Measurements from ENCODE around the gene SMG5.

The SMG5 gene

GRCh38 chr1:156263288-156263655, 19.4 kb downstream of the SMG5 start:
- FAIRE-seq (no peak), DNase-seq (ENCODE audit: insufficient read length, low spot score) (no peak)
- TF ChIP-seq POLR2A (IDR thresholded peaks at IDR 0.05; ENCODE audit: low read depth, low read length) = no peak

- DNase-seq (ENCODE audit: insufficient read length, low spot score) = peak; percentile 89
- 0 out of 2 replicates have a peak, but pooled peaks have one; percentile 10 for TF ChIP-seq POLR2A (IDR thresholded peaks at IDR 0.05; ENCODE audit: low read depth, low read length)
- FAIRE-seq = no peak
Measured at GRCh38 chr1:156262461-156263287, 20.0 kb downstream of the SMG5 start.

DNA sequence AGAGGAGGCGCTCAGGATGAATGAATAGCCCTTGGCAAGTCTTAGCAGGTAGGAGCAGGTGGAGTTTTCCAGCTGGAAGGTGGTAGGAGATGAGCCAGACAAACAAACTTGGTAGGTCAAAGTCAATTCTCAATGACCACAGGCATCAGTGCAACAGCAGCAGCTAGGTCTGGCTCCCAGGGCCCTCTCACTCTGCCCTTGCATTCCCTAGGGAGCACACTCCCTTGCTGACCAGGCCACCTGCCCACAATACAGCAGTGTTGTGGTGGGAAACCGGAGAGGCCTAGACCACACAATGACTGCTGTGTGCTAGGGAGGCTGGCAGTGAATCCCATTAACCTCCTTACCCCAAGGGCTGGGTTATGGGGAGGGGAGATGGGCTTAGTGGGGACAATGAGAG, 21.7 kb downstream of the SMG5 start:
- FAIRE-seq = no peak
- DNase-seq (ENCODE audit: insufficient read length, low spot score) = no peak
- no peak for TF ChIP-seq POLR2A (IDR thresholded peaks at IDR 0.05; ENCODE audit: low read depth, low read length)

GRCh38 chr1:156259805-156260204, 22.8 kb downstream of the SMG5 start:
- no peak for FAIRE-seq
- TF ChIP-seq POLR2A (IDR thresholded peaks at IDR 0.05; ENCODE audit: low read depth, low read length) = no peak
- no peak for DNase-seq (ENCODE audit: insufficient read length, low spot score)

DNA sequence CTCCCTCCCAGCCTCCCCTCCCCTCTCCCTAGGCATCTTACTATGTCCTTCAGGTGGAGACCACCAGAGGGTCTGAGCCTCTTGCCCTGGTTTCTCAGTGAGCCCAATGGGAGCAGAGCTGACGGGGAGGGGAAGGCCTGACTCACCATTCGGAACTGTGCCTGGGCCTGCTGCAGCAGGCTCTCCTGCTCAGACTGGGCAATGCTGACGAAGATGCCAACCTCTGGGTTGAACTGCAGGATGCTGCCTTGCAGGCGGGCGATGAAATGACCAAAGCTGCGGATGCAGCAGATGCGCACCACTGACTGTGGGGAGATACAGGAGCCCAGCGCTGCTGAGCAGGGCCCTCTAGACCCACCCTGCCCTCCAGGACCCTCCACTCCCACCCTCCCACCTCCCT, 23.8 kb downstream of the SMG5 start:
- no peak for FAIRE-seq
- TF ChIP-seq POLR2A (IDR thresholded peaks at IDR 0.05; ENCODE audit: low read depth, low read length) = no peak
- DNase-seq (ENCODE audit: insufficient read length, low spot score) = no peak

GRCh38 chr1:156257711-156258110, 24.9 kb downstream of the SMG5 start:
- DNase-seq (ENCODE audit: insufficient read length, low spot score) (no peak), FAIRE-seq (no peak)

GRCh38 chr1:156253634-156254033, 29.0 kb downstream of the SMG5 start:
- no peak for DNase-seq (ENCODE audit: insufficient read length, low spot score)
- FAIRE-seq = no peak
- no peak for TF ChIP-seq POLR2A (IDR thresholded peaks at IDR 0.05; ENCODE audit: low read depth, low read length)

More at GRCh38 chr1:156257711-156258110, 24.9 kb downstream of the SMG5 start:
- no peak for TF ChIP-seq POLR2A (IDR thresholded peaks at IDR 0.05; ENCODE audit: low read depth, low read length)

- no peak for TF ChIP-seq POLR2A (IDR thresholded peaks at IDR 0.05; ENCODE audit: low read depth, low read length)
- no peak for FAIRE-seq
- no peak for DNase-seq (ENCODE audit: insufficient read length, low spot score)
Measured at GRCh38 chr1:156251527-156251926, 31.1 kb downstream of the SMG5 start.

GRCh38 chr1:156249593-156249992, 33.0 kb downstream of the SMG5 start:
- no peak for TF ChIP-seq POLR2A (IDR thresholded peaks at IDR 0.05; ENCODE audit: low read depth, low read length)
- FAIRE-seq (no peak), DNase-seq (ENCODE audit: insufficient read length, low spot score) (no peak)

DNA sequence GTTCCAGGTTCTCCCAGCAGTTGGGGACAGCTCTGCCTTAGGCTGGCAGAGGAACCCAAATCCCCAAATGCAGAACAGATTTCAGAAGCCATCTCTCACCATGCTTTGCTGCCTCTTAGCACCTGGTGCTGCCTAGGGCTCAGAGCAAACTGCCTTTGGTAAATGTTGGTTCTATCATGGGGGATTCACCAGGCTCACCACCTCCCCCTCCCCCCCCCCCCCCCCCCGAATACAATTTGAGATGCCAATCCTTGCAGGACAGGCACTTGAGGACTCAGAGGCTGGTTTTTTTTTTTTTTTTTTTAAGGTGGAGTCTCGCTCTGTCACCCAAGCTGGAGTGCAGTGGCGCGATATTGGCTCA, 34.3 kb downstream of the SMG5 start:
- no peak for DNase-seq (ENCODE audit: insufficient read length, low spot score)
- FAIRE-seq = no peak
- TF ChIP-seq POLR2A (IDR thresholded peaks at IDR 0.05; ENCODE audit: low read depth, low read length) = no peak

GRCh38 chr1:156247460-156248322, 34.9 kb downstream of the SMG5 start, which contains the start of gene PAQR6:
PAQR6 (minus strand) TSS chr1:156248056; CDS start chr1:156246731, 1,325 bp downstream.
- no peak for FAIRE-seq
- TF ChIP-seq POLR2A (IDR thresholded peaks at IDR 0.05; ENCODE audit: low read depth, low read length) = no peak
- no peak for DNase-seq (ENCODE audit: insufficient read length, low spot score)

DNA sequence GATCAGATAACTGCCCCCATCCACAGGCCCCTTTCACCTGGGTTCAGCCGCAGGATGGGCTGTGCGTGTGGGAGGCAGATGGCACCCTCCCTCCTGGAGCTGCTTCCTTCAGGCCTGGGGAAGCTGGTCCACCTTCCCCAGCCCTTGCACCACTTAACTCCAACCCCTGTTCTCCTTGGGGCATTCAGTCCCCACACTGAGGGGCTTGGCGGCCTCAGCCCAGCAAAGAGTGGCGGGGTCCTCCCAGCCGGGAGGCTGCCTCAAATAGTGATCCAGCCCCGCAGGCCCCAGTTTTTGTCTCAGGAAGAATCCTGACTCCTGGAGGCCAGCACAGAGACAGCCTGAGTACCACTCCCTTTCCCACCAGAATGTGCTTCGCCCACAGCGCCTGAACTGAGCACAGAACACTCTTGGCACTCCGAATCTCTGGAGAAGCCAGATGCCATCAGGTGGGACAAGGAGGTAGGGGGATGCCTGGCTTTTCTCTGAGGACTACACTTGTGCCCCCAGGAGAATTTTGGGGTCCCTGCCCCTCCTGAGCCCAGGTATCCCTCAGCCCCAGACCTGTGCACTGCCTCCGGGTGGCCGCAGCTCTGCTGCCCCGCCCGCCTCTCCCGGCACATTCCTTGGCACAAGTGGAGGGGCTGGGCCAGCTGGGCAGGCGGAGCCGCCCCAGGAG, 35.7 kb downstream of the SMG5 start:
- FAIRE-seq = no peak
- no peak for DNase-seq (ENCODE audit: insufficient read length, low spot score)
- no peak for TF ChIP-seq POLR2A (IDR thresholded peaks at IDR 0.05; ENCODE audit: low read depth, low read length)

GRCh38 chr1:156246241-156246780, 36.3 kb downstream of the SMG5 start:
- DNase-seq (ENCODE audit: insufficient read length, low spot score) = no peak
- TF ChIP-seq POLR2A (IDR thresholded peaks at IDR 0.05; ENCODE audit: low read depth, low read length) = no peak
- FAIRE-seq = no peak
